GM12891 (cell line): ENCODE measurements around the gene GAA.

Experiments used
- POLR2A ChIP-seq: IDR thresholded peaks from 2 replicates; pipeline ENCODE4 v1.6.1; 2011; ENCODE audit warnings: low read depth, low read length, control low read depth
- POLR2AphosphoS5 ChIP-seq: IDR thresholded peaks from 2 replicates; pipeline ENCODE4 v1.6.1; 2011; ENCODE audit warnings: low read depth, low read length, control low read depth
- TAF1 ChIP-seq: IDR thresholded peaks from 2 replicates; pipeline ENCODE4 v1.6.1; 2011; ENCODE audit warnings: low read depth, low read length, control low read depth

- TF ChIP-seq POLR2AphosphoS5 (no peak), TAF1 (no peak), POLR2A (no peak)
Measured at GRCh38 chr17:80101011-80101945, at the start of gene GAA.
